H1 (cell line): ENCODE data around the gene TK2. TPM values are rescaled to one million over a fixed set of nuclear protein-coding genes. Genes with fewer than 3 reads are reported as not detected.
"Not testable (repeated sequence)": the region's sequence is repeated elsewhere in the genome, so short reads cannot be mapped to it uniquely, and the experiment has no call there.

Experiments used
- CTCF ChIA-PET: fragments of 300-600 bp; sonication (Branson Sonifier 250); formaldehyde crosslinking; loops from one replicate; lab custom pipeline; 2021; ENCODE audit not compliant: partially characterized antibody; lab: Charles Lee
- POLR2A ChIA-PET: fragments of 300-600 bp; sonication (Branson Sonifier 250); formaldehyde crosslinking; loops from one replicate; lab custom pipeline; 2021; ENCODE audit warnings: inconsistent platforms; ENCODE audit not compliant: partially characterized antibody; lab: Charles Lee
- DNase-seq, 2 experiments: peaks; one replicate each; pipeline versions ENCODE4 v3.0.0 to v3.0.0-alpha.2; 2010 to 2022; ENCODE audit warnings: low spot score in 2 of 2, low read depth in 1 of 2, mixed read lengths in 1 of 2
- FAIRE-seq: peaks from 2 replicates; lab custom pipeline; 2011; peaks lifted over from hg19 to GRCh38; lab: Jason Lieb, UNC
- H2AFZ ChIP-seq: 2 replicates; pipeline ENCODE4 v1.8.1; 2012; ENCODE audit warnings: low read length, inconsistent platforms
- H2AK5ac ChIP-seq: 2 replicates; pipeline ENCODE4 v1.6.1; 2013; ENCODE audit warnings: low read depth, low read length
- H2BK120ac ChIP-seq: replicated peaks from 2 replicates; pipeline ENCODE3; 2013; ENCODE audit warnings: low read depth, low read length, inconsistent platforms
- H2BK12ac ChIP-seq: 2 replicates; pipeline ENCODE4 v1.6.1; 2013; ENCODE audit warnings: low read depth, low read length
- H2BK15ac ChIP-seq: 2 replicates; pipeline ENCODE4 v1.6.1; 2013; ENCODE audit warnings: low read length
- H2BK20ac ChIP-seq: 2 replicates; pipeline ENCODE4 v1.6.1; 2013; ENCODE audit warnings: low read length
- H2BK5ac ChIP-seq: 2 replicates; pipeline ENCODE4 v1.6.1; 2013; ENCODE audit warnings: low read depth, low read length
- H3K14ac ChIP-seq: 2 replicates; pipeline ENCODE4 v1.6.1; 2013; ENCODE audit warnings: inconsistent platforms; ENCODE audit not compliant: insufficient read length
- H3K18ac ChIP-seq: 2 replicates; pipeline ENCODE4 v1.6.1; 2013; ENCODE audit warnings: low read length; ENCODE audit errors: extremely low read depth
- H3K23ac ChIP-seq: 2 replicates; pipeline ENCODE4 v1.6.1; 2013; ENCODE audit warnings: inconsistent platforms; ENCODE audit not compliant: insufficient read length
- H3K23me2 ChIP-seq: 2 replicates; pipeline ENCODE4 v1.6.1; 2013; ENCODE audit warnings: low read depth, low read length
- H3K27ac ChIP-seq: 2 replicates; pipeline ENCODE4 v1.6.1; 2011; ENCODE audit warnings: low read depth, low read length, inconsistent platforms
- H3K27me3 ChIP-seq, 4 experiments: replicated peaks in 1 of 4; 1 replicate in 1 of 4; 2 replicates in 3 of 4; pipeline versions ENCODE4 v1.6.1 to v1.8.1; 2011 to 2013; ENCODE audit warnings: low read length in 3 of 4, mild to moderate bottlenecking in 3 of 4, inconsistent platforms in 2 of 4, mixed read lengths in 2 of 4, moderate library complexity in 1 of 4; ENCODE audit not compliant: control insufficient read depth in 3 of 4, insufficient read depth in 3 of 4; ENCODE audit errors: extremely low read depth in 1 of 4
- H3K36me3 ChIP-seq, 4 experiments: 2 replicates each; pipeline versions ENCODE4 v1.6.1 to v1.8.1; 2011 to 2013; ENCODE audit warnings: mild to moderate bottlenecking in 4 of 4, low read length in 3 of 4, moderate library complexity in 2 of 4, control low read depth in 1 of 4, inconsistent platforms in 1 of 4; ENCODE audit not compliant: insufficient read depth in 4 of 4, control insufficient read depth in 2 of 4
- H3K4ac ChIP-seq: replicated peaks from 2 replicates; pipeline ENCODE3; 2013; ENCODE audit warnings: low read length, low read depth, mixed read lengths, inconsistent platforms; ENCODE audit not compliant: insufficient read length
- H3K4me1 ChIP-seq, 4 experiments: replicated peaks in 1 of 4; 1 replicate in 1 of 4; 2 replicates in 3 of 4; pipeline versions ENCODE4 v1.6.1 to v1.8.1; 2011 to 2013; ENCODE audit warnings: low read length in 3 of 4, inconsistent platforms in 2 of 4, mixed read lengths in 1 of 4; ENCODE audit not compliant: insufficient read depth in 4 of 4, control insufficient read depth in 3 of 4
- H3K4me2 ChIP-seq, 2 experiments: 2 replicates each; pipeline versions ENCODE4 v1.6.1 to v1.8.1; 2011 to 2013; ENCODE audit warnings: low read depth in 2 of 2, low read length in 2 of 2, control low read depth in 1 of 2, inconsistent platforms in 1 of 2, mild to moderate bottlenecking in 1 of 2; ENCODE audit not compliant: insufficient read depth in 1 of 2
- H3K4me3 ChIP-seq, 4 experiments: fragments of 200-600, 300-600 bp in 1 of 4; sonication (generic), shearing (Covaris generic), sonication (Bioruptor Twin) in 1 of 4; 2 replicates each; pipeline versions ENCODE4 v1.5.1 to v1.8.1; 2011 to 2016; ENCODE audit warnings: low read length in 4 of 4, low read depth in 3 of 4, control low read depth in 2 of 4, inconsistent platforms in 2 of 4, mild to moderate bottlenecking in 2 of 4, mixed read lengths in 1 of 4, moderate library complexity in 1 of 4; ENCODE audit not compliant: insufficient read depth in 2 of 4; ENCODE audit errors: extremely low read depth in 1 of 4
- H3K56ac ChIP-seq: replicated peaks from 2 replicates; pipeline ENCODE3; 2013; ENCODE audit warnings: low read depth, mild to moderate bottlenecking, mixed read lengths, low read length, inconsistent platforms; ENCODE audit not compliant: insufficient read length
- H3K79me1 ChIP-seq: 2 replicates; pipeline ENCODE4 v1.6.1; 2013; ENCODE audit warnings: low read depth, low read length, control low read depth
- H3K79me2 ChIP-seq, 2 experiments: 2 replicates each; pipeline versions ENCODE4 v1.6.1 to v1.8.1; 2012 to 2013; ENCODE audit warnings: low read length in 2 of 2, mild to moderate bottlenecking in 2 of 2, inconsistent platforms in 1 of 2; ENCODE audit not compliant: insufficient read depth in 2 of 2, control insufficient read depth in 1 of 2
- H3K9ac ChIP-seq, 4 experiments: replicated peaks in 1 of 4; 1 replicate in 1 of 4; 2 replicates in 3 of 4; pipeline versions ENCODE4 v1.6.1 to v1.8.1; 2011 to 2013; ENCODE audit warnings: low read depth in 3 of 4, low read length in 3 of 4, control low read depth in 2 of 4, mild to moderate bottlenecking in 2 of 4, moderate library complexity in 2 of 4, inconsistent platforms in 1 of 4; ENCODE audit errors: extremely low read depth in 1 of 4
- H3K9me3 ChIP-seq, 2 experiments: 2 replicates each; pipeline versions ENCODE4 v1.6.1 to v1.8.1; 2012 to 2013; ENCODE audit warnings: mild to moderate bottlenecking in 2 of 2, moderate library complexity in 2 of 2, control low read depth in 1 of 2, inconsistent platforms in 1 of 2, low read depth in 1 of 2, low read length in 1 of 2, mixed read lengths in 1 of 2; ENCODE audit not compliant: insufficient read depth in 2 of 2
- H4K20me1 ChIP-seq, 2 experiments: replicated peaks in 1 of 2; 2 replicates each; pipeline versions ENCODE3 to v1.8.1; 2011 to 2013; ENCODE audit warnings: inconsistent platforms in 2 of 2, low read length in 2 of 2, mild to moderate bottlenecking in 1 of 2; ENCODE audit not compliant: insufficient read depth in 2 of 2, control insufficient read depth in 1 of 2
- H4K5ac ChIP-seq: 2 replicates; pipeline ENCODE4 v1.6.1; 2013; ENCODE audit warnings: low read length, low read depth, mixed read lengths, inconsistent platforms; ENCODE audit not compliant: insufficient read length
- H4K8ac ChIP-seq: 2 replicates; pipeline ENCODE4 v1.8.0; 2013; ENCODE audit warnings: mild to moderate bottlenecking, moderate library complexity, low read length, inconsistent platforms; ENCODE audit not compliant: insufficient read depth; ENCODE audit errors: extremely low read depth
- H4K91ac ChIP-seq: replicated peaks from 2 replicates; pipeline ENCODE3; 2013; ENCODE audit warnings: low read length, mixed read lengths, inconsistent platforms; ENCODE audit not compliant: insufficient read length
- CHD1 ChIP-seq: IDR thresholded peaks from 2 replicates; pipeline ENCODE4 v1.6.1; 2012; ENCODE audit warnings: low read depth, low read length, improper control_type of control experiment
- HDAC6 ChIP-seq: IDR thresholded peaks from one replicate; pipeline ENCODE4 v1.7.1; 2012; ENCODE audit warnings: low read depth, mild to moderate bottlenecking, inconsistent platforms, low read length, moderate library complexity
- POLR2AphosphoS5 ChIP-seq: IDR thresholded peaks from 2 replicates; pipeline ENCODE4 v1.6.1; 2011; ENCODE audit warnings: low read depth, low read length
- RBBP5 ChIP-seq: IDR thresholded peaks from 2 replicates; pipeline ENCODE4 v1.7.1; 2012; ENCODE audit warnings: low read depth, mild to moderate bottlenecking, inconsistent platforms, low read length, moderate library complexity, borderline replicate concordance
- RNF2 ChIP-seq: fragments of 200-900, 300-1000 bp; sonication (generic); IDR thresholded peaks from 2 replicates; pipeline ENCODE4 v1.7.1; 2016; ENCODE audit warnings: borderline replicate concordance, low read depth, mild to moderate bottlenecking, antibody characterized with exemption, low read length; ENCODE audit not compliant: poor library complexity, severe bottlenecking; ENCODE audit errors: missing control alignments
- TEAD4 ChIP-seq: IDR thresholded peaks from 2 replicates; pipeline ENCODE4 v1.6.1; 2012; ENCODE audit warnings: low read depth, low read length, inconsistent platforms, mixed read lengths
- WGBS, 2 experiments: shearing (Covaris generic) in 1 of 2; methylation state at CpG; one replicate each; pipeline versions ENCODE4 v1.1.6 to v1.1.7; 2013 to 2015; ENCODE audit warnings: low lambda C conversion rate in 2 of 2, mixed read lengths in 2 of 2, inconsistent platforms in 1 of 2, low coverage in 1 of 2, missing lambda C conversion rate in 1 of 2; ENCODE audit not compliant: insufficient replicate concordance in 2 of 2, insufficient coverage in 1 of 2, insufficient read length in 1 of 2; ENCODE audit errors: extremely low coverage in 1 of 2, missing lambda C conversion rate in 1 of 2; 5-methylcytosine and 5-hydroxymethylcytosine counted together
- polyA plus RNA-seq, 7 experiments: library from polyadenylated mRNA; depleted of rRNA in 3 of 7; stranded (reverse) in 5 of 7; unstranded in 2 of 7; fragments of >200 nt in 5 of 7; fragments of 200-250 nt in 2 of 7; gene quantifications; 1 replicate in 5 of 7; 2 replicates in 1 of 7; 4 replicates in 1 of 7; pipeline versions ENCODE4 v1.2.1 to v1.2.3, GENCODE V29; 2011 to 2013; ENCODE audit warnings: missing spikeins in 2 of 7, mixed read lengths in 2 of 7
- total RNA-seq: library from RNA; stranded (reverse); fragmentation: NEBNext Ultra II Directional; extraction: Animal tissue kit (Norgen Biotek cat#: 25700); gene quantifications from 2 replicates; pipeline ENCODE4 v1.2.1, GENCODE V29; 2021
- TF ChIP-seq, protein P1 (sequence below): IDR thresholded peaks from 2 replicates; pipeline ENCODE4 v1.6.1; 2012; ENCODE audit warnings: inconsistent platforms

TK2 gene
- total and polyA plus RNA-seq, 2 of the 8 experiments (the other 6 are each of a cell fraction or from before 2014, with no cell fraction given), result 2.7 to 3.6 TPM

- no peak for TF ChIP-seq RNF2
- TF ChIP-seq CHD1, result no peak
- TF ChIP-seq POLR2AphosphoS5, result no peak
- TF ChIP-seq RBBP5, result no peak
- no peak for TF ChIP-seq HDAC6
- TF ChIP-seq, protein P1, sequence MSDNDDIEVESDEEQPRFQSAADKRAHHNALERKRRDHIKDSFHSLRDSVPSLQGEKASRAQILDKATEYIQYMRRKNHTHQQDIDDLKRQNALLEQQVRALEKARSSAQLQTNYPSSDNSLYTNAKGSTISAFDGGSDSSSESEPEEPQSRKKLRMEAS, result no peak
- TF ChIP-seq TEAD4, result no peak
- TF ChIP-seq, all 59 proteins: peak for 0
Observed at GRCh38 chr16:66568355-66568754, 18.4 kb upstream of the TK2 start (continued).

- H2BK20ac ChIP-seq, H3K4ac ChIP-seq, H3K14ac ChIP-seq, H3K56ac ChIP-seq, H2BK15ac ChIP-seq, H2AFZ ChIP-seq, H4K20me1 ChIP-seq, H2AK5ac ChIP-seq, H3K27ac ChIP-seq, H4K8ac ChIP-seq, H3K18ac ChIP-seq, H3K23ac ChIP-seq, H3K79me2 ChIP-seq, H3K79me1 ChIP-seq, H3K9ac ChIP-seq, H3K4me2 ChIP-seq, CTCF ChIA-PET, DNase-seq, H2BK12ac ChIP-seq, H3K4me3 ChIP-seq, H4K5ac ChIP-seq, H4K91ac ChIP-seq, H3K36me3 ChIP-seq, H2BK120ac ChIP-seq, H3K27me3 ChIP-seq, POLR2A ChIA-PET, H2BK5ac ChIP-seq, H3K23me2 ChIP-seq, H3K9me3 ChIP-seq, H3K4me1 ChIP-seq, FAIRE-seq: not testable (repeated sequence)
- WGBS, 2 experiments, result 92% methylated on average over 3 of the region's 3 CpGs; no CpG with 5 or more reads in 1 of the 2 experiments
Observed at GRCh38 chr16:66567270-66567669, 17.3 kb upstream of the TK2 start.
